HG02943 (cell line): ENCODE measurements around the gene ZSCAN1.

Experiments
- ATAC-seq: cut with Tn5 transposase; IDR thresholded peaks from one replicate; pipeline ENCODE4 v1.9.1; 2021; ENCODE audit warnings: mild to moderate bottlenecking, low read depth, moderate library complexity; ENCODE audit not compliant: unreplicated experiment

The ZSCAN1 gene

DNA sequence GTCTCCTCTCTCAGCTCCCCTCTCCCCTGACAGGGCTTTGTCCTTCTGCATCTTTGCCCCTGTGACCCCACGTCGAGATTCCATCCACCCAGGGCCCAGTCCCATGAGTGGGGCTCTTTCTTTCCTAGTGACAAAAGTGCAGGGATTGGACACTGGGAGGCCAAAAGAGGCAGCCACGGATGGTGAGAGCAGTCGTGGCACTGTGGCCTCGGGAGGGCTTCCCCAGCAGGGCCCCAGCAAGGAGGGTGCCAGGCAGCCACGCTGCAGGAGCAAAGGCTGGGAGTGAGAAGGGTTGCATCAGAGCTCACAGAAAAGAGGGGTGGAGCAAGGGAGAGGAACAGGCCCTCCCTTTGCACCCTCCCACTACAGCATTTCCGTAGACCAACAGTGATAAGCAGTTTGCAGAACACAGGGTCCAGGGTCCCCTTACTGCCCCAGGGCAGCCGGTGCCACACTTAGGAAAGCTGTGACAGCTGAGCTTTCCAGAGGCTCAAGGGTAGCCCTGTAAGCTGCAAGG is 4.9 kb downstream of the ZSCAN1 start:
- ATAC-seq: no peak

DNA sequence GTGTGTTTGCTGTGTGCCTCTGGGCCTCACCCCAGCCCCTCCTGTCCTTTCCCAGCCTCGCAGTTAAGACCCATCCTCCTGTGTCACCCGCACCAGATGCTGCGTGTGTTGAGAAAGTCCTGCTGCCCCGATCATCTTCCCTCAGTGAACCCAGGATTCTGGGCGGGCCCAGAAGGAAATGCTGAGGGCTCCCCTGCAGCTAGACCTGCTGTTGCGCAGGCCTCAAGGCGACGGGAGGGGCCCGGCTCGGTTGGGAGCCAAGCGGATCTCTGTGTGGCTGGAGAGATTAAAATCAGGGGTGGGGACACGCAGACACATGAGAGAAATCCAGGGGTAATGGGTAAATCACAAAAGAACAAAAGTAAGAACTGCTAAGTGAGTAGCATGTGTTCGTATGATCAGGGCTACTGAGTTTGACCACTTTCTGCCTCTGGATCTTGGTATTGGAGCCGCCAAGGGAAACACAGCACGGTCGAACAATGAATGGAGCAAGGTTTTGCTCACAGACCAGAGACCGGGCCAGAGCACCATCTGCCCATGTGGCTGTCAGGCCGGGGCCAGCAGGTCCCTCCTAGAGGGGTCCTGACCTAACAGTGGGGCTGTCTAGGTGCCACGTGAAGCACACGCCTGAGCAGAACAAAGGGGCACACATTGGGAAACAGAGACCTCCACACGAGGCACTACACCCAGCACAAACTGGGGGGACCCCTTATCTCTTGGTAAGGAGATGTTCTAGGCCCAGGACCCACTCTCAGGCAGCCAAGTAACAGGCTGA is 7.1 kb downstream of the ZSCAN1 start:
- ATAC-seq: no peak

DNA sequence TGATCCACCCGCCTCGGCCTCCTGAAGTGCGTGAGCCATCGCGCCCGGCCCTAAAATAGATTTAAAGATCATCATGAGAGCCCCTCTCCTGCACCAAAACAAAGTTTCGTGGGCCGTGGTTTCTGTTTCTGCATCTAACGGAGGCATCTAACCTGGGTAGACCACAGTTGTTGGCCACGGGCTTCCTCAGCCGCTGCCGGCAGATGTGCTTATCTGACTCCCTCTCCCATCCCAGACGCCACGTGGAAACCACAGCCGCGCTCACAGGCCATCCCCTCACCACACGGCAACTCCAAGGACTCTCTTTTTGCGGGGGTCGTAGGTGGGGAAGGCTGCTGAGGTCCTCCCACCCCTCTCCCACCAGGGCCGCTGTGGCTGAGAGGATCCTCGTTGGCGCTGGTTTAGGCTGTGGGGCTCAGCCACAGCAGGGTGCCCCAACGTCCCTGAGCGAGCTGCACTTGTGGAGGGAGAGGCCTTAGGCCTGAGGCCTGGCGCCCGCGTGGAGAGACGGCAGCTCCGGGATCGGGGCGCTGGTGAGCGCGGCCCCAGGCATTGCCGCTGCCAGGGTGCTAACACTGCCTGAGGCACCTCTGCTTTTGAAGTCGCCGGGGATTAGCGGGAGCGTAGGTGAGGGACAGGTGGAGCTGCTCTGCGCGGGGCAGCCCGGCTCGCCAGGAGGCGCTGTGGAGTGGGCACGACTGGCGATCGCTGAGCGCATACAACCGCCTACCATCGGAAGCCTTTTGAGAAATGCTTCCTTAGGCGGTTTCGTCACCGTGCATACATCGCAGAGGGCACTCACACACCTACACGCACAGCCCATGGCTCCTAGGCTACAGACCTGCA is 8.9 kb downstream of the ZSCAN1 start:
- no peak for ATAC-seq

DNA sequence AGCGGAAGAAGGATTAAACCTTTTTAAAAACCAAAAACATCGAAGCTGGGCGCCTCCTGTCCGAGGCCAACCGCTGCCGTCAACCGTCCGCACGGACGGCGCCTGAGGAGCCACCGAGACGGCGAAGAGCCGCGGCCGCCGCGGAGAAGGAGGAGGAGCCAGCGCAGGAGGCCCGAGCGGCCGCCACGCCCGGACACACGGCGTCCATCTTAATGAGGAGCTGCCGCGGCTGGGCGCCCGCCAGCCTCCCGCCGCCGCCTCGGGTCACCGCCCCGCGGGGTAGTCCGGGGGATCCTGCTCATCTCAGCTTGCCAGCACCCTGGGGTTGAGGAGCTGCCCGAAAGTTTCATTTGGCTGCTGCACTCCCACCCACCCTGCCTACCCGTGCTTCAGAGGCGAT is 10.6 kb downstream of the ZSCAN1 start:
- ATAC-seq: no peak

DNA sequence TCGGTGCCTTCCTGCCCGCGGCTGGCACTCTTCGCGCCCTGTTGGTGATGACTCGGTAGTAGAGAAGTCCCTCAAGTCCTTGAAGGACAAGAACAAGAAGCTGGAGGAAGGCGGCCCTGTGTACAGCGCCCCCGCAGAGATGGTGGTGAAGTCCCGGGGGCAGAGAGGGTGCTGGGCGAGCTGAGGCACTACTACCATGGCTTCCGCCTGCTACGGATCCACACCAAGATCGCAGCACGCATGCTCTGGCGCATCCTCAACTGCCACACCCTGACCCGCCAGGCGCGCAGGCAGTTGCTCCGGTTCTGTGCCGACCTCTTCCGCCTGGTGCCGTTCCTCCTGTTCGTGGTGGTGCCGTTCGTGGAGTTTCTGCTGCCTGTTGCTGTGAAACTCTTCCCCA is 11.1 kb downstream of the ZSCAN1 start:
- no peak for ATAC-seq

DNA sequence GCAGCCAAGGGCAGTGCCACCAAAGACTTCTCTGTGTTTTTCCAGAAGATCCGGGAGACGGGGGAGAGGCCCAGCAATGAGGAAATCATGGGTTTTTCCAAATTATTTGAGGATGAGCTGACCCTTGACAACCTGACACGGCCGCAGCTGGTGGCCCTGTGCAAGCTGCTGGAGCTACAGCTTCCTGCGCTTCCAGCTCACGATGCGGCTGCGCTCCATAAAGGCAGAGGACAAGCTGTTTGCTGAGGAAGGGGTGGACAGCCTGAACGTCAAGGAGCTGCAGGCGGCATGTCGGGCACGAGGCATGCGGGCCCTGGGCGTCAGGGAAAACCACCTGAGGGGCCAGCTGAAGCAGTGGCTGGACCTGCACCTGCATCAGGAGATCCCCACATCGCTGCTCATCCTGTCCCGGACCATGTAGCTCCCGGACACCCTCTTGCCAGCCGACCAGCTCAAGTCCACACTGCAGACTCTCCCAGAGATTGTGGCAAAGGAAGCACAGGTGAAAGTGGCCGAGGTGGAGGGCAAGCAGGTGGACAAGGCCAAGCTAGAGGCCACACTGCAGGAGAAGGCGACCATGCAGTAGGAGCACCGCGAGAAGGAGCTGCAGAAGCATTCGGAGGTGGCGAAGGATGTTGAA is 11.7 kb downstream of the ZSCAN1 start:
- no peak for ATAC-seq

DNA sequence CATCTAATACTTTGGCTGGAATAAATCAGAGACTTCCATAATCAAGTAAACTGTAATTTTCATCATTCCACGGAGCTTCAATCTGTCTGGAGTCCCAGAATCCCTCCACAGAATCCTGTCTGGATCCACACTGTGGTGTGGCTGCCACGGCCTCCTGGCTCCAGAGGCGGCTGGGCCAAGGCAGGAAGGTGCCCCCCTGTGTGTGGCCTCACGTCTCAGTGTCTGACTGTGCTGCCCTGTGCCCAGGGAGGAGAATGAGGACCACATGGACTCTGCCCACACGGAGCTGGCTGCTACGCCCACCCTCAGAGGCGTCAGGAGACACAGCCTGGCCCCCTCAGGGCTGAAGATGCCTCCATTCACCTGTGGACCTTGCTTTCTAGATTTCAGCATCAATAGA is 13.0 kb downstream of the ZSCAN1 start:
- no peak for ATAC-seq

DNA sequence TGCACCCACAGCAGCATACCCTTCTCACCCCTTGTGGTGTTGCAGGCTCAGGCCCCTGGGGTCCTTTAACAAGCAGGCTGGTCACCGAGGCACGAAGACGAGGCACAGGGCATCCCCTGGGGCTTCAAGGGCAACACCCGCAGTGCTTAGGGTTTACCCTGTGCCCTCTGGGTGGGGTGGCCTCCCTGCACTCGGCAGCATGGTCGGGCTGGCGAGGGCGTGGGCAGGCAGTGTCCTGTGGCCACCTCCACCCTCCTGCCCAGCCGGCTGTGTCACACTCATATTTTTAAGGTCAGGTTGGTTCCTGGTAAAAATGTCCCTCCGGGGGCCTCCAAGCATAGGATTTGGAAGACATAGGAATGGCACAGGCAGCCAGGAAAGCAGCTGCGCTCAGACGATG is 13.8 kb downstream of the ZSCAN1 start:
- ATAC-seq: no peak

DNA sequence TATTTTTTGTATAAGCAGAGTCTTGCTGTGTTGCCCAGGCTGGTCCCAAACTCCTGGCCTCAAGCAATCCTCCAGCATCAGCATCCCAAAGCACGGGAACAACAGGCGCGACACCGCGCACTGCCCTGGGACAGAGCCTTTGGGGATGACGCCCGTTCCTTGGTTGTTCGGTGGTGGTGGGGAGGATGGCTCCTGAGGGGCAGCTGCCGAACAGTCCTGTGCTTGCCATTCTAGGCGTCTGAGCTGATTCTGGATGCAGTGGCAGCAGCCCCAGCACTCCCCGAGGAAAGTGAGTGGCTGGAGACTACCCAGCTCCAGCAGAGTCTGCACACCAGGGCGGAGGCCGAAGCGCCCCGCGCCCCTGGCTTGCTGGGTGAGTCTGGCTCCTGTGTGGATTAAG is 18.4 kb downstream of the ZSCAN1 start:
- no peak for ATAC-seq

DNA sequence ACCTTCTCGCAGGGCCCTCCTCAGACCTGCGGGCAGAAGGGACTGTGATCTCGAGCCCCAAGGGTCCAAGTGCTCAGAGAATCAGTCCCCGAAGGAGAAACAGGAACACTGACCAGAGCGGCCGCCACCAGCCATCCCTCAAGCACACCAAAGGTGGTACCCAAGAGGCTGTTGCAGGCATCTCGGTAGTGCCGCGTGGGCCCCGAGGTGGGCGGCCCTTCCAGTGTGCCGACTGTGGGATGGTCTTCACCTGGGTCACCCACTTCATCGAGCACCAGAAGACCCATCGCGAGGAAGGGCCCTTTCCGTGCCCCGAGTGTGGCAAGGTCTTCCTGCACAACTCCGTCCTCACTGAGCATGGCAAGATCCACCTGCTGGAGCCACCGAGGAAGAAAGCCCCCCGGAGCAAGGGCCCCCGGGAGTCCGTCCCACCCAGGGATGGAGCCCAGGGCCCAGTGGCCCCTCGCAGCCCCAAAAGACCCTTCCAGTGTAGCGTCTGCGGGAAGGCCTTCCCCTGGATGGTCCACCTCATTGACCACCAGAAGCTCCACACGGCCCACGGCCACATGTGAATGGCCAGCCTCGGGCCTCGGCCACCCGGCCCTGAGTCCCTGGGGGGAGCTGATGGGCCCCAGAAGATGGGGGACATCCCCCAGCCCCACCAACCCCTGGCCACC is 19.8 kb downstream of the ZSCAN1 start:
- ATAC-seq: no peak

DNA sequence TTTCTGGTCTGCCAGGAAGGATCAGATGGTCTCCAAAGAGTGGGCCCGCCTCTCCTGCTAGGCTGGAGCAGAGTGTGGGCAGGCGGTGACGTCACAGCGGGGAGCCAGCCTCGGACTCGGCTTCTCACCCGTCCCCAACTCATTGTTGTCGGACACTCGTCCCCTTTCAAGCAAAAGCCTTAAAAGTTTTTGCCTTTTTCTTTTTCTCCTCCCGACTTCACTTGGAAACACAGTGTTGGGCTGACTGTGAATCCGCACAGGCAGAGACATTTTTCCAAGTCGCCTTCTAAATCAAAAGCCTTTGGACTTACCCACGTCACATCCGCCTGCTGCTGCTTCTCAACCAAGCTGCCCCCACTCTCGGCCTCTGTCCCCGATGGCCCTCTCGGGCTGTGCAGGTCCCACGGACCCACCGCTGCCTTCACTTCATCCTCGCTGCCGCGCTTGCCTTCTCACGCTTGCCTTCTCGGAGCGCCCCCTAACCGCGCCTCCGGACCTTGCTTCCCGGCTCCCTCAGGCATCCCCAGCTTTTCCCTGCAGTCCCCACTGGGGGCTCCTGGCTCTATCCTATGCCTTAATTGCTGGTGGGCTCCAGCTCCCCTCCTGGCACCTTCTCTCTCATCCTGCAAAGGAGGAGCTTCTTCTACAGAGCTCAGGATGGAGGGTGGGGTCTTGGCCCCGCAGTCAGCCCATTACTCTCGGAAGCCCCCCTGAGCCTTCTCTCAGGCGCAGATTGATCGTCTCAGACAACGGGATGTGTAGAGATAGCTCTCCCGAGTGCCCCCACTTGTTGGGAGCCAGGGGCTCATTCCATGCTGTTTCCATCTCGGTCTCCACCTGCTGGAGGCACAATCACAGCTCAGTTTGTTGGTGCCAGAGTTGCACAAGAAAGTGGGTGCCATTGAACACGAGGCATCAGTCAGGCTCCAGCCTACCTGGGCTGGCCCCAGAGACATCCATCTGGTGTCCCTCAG is 21.4 kb downstream of the ZSCAN1 start:
- ATAC-seq: no peak

DNA sequence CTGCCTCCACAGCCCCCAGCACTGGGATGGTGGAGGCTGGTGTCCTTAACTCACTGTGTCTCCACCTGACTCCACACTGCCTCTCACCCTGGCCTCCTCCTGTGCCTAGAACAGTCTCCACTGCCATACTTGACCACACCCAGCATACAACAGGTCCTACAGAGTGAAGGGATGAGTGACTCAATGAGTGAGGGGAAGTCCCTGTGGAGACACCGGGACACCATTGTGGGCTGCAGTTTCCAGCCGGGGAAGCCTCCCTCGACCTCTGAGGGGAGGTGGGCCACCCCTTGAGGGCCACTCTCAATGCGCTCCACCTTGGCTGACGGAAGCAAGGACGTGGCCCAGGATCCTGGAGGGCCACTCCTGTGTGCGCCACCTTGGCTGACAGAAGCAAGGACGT is 22.4 kb downstream of the ZSCAN1 start:
- no peak for ATAC-seq

DNA sequence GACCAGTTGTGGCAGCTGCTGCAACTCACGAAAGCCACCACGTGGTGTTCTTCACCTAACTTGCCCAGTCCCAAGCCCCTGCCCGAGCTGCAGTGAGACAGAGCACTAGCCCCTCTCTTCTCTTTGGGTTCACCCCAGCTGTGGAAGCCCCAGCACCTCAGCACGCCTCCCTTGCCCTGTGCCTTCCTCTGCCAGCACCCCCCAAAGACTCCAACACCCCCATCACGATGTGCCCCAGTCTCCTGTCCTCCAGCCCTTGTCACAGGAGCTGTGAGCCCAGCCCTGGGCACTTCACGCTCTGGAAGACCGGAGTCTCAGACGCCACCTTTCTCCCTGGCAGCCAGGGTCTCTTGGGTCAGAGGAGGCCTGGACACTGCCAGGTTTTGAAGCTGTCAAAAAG is 23.0 kb downstream of the ZSCAN1 start:
- ATAC-seq: no peak

DNA sequence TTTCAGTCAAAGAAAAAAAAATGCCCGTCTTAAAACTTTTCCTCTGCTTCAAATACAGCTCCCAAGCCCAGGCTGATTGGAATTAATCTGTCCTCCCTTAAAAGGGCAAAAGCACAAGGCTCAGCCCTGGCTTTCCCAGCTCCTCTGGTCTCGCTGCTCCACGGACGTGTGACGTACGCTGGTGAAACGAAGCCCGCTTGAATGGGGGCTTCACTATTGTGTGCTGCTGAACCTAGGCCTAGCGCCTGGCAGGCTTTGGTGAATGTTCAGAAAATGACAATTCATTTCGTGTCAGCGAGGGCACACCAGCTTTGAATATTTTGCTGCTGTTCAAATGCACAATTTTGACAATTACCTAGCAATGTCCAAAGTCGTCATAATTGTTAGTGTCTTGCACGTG is 24.6 kb downstream of the ZSCAN1 start:
- ATAC-seq: no peak

DNA sequence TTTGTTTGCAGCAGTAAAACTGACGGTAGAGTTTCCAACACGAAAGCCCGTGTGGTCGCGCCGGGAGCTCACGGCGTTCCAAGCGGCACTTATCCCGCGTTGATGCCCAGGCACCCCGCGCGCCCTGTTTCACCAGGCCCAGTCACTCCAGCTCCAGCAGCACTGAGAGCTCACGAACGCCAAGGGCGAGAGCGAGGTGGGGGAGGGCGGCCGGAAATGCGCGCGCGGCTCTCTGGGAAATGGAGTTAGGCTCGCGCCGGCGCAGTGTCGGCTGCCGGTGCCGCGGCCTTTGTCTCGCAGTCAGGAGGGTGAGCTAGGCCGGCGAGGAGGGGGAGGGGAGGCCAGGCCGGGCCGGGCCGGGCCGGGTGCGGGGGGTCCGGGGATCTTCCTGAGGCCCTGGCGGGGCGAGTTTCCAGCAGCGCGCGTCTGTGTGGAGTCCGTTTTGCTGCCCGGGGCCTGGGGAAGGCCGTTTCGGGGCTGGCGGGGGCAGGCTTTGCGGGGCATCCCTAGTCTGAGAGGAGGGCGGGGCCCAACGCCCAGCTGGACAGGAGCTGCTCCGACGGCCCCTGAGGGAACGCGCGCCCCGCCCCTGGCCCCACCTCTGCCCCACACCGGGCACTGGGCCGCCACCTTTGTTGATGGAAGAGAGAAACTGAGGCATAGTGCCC is 25.3 kb downstream of the ZSCAN1 start, which contains the start of gene ZNF135:
Gene ZNF135 (plus strand): TSS at position 280 of the 668 bp plus-strand sequence. CDS start 721 bp downstream, outside the sequence.
- ATAC-seq: no peak

DNA sequence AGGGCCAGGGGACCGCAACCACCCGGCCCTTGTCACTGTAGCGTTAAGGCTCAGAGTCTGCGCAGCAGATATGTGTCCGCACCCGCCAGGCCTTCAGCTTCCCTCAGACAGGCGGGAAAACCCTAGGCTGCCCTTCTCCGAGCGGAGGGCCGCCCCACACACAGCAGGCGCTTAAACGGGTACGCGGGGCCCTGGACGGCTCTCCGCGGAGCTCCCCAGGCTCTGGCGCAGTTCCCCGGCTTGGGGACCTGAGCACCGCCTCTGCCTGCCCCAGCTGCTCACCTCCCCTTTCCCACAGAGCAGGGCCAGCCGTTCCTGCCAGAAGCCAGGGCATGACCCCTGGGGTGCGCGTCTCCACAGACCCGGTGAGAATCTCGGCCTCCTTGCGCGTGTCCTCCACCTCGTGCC is 25.9 kb downstream of the ZSCAN1 start:
- ATAC-seq: no peak

DNA sequence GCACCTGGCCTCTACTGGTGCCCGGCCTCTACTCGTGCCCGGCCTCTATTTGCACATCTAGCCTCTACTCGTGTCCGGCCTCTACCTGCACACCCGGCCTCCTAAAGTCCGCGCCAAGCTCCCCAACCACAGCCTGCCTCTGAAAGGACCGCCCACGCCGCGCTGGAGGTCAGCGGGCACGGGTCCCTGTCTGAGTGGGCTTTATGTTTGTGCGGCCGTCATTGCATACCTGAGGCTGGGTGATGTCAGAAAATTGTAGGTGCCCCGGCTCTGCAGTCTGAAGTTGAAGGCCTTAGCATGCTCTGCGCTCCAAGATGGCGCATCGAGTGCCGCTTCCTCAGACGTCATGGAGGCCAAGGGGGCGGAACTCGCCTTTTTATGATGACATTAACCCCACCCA is 26.4 kb downstream of the ZSCAN1 start:
- no peak for ATAC-seq

DNA sequence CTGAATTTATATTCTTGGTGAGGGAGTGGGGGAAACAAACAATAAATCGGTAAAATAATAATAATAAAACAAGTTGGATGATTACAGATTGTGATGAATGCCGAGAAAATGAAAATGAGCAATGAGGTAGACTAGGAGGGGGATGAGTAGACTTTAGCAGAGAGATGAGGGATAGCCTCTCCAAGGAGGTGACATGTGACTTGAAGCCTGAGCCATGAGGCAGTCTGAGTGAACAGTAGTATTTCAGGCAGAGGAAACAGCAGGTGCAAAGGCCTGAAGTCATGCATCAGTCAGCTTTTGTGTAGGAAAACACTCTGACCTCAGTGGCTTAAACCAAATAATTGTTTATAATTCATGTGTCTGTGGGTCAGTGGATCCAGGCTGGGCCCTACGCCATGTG is 29.9 kb downstream of the ZSCAN1 start:
- no peak for ATAC-seq
